HG02884 (cell line): Measurements from ENCODE around the gene LRRC23.
A peak's percentile ranks its signal among the peaks of the same experiment; 100 is the strongest.
"Not testable (repeated sequence)": the region's sequence is repeated elsewhere in the genome, so short reads cannot be mapped to it uniquely, and the experiment has no call there.

ENCODE experiments used
- ATAC-seq: cut with Tn5 transposase; IDR thresholded peaks from one replicate; pipeline ENCODE4 v1.9.1; 2021; ENCODE audit warnings: mild to moderate bottlenecking, moderate library complexity; ENCODE audit not compliant: unreplicated experiment

The LRRC23 gene

DNA sequence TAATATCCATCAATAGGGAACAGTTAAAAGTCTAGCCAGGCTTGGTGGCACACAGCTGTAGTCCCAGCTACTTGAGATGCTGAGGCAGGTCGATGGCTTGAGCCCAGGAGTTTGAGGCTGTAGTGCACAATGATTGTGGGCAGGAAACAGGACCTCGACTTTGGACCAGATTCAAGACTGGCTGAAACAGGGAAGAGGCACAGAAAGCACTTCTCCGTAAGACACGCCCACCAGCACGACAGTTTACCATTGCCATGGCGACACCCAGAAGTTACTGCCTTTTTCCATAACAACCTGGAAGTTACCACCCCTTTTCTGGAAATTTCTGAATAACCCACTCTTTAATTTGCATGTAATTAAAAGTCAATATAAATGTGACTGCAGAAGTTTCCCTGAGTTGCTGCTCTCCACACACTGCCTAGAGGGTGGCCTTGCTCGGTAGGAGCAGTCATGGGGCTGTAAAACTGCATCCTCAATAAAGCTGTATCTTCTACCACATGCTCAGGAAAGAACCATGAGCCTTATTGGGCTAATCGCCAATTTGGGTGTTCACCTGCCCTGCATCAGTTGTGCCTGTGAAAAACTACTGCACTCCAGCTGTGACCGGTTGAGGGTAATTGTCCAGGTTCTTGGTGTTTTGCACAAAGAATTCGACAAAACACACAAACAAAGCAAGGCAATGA lies 4.6 kb upstream of the LRRC23 start:
- ATAC-seq = no peak

GRCh38 chr12:6902448-6902847 lies 2.2 kb upstream of the LRRC23 start:
- no peak for ATAC-seq

DNA sequence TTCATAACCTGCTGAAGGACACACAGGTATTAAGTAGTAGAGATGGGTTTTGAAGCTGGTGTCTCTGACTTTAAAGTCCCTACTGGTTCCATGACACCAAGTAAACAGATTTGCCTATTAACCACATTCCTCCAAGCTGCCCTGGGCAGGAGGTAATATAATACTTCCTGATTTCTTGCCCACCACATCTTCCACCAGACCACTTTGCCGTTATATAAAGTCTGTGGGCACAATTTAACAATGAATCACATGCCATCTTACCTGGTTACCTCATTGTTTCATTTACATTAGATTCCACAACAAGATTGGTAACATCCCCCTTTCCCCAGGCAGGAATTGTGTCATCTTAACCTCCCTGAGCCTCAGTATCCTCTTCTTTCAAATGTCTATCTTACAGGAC lies 900 bp upstream of the LRRC23 start:
- no peak for ATAC-seq

DNA sequence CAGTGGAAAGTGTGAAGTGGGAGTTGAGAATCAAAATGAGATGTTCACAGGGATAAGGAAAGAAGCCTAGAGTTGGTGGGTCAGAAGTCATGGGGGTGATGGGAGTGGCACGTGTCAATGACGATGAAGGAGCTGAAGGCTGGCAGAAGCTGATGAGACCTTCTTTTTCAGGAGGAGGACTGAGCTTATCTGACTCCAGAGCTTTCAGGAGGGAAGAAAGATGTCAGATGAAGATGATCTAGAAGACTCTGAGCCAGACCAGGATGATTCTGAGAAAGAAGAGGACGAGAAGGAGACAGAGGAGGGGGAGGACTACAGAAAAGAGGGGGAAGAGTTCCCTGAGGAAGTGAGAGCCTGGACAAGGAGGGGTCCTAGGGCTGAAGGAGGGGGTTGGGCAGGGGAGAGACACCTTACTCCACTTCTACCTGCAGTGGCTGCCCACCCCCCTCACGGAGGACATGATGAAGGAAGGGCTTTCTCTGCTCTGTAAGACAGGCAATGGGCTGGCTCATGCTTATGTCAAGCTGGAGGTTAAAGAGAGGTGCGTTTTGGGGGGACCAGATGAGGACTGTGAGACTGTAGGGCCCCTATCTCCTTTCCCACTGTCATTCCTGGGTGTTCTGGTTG lies 905 bp downstream of the LRRC23 start:
- no peak for ATAC-seq

DNA sequence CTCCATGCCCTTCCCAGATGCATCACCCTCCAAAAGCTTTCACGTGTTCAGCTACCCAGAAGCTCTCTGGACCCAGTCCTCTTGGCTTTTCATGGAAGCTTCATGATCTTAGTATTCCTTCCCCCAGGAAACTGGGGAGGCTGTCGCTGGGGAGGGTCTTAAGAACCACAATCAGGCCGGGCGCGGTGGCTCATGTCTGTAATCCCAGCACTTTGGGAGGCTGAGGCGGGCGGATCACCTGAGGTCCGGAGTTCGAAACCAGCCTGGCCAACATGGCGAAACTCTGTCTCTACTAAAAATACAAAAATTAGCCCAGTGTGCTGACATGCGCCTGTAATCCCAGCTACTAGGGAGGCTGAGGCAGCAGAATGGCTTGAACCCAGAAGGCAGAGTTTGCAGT lies 3.5 kb downstream of the LRRC23 start:
- not testable (repeated sequence) for ATAC-seq

GRCh38 chr12:6909421-6910145 lies 5.0 kb downstream of the LRRC23 start:
- no peak for ATAC-seq

DNA sequence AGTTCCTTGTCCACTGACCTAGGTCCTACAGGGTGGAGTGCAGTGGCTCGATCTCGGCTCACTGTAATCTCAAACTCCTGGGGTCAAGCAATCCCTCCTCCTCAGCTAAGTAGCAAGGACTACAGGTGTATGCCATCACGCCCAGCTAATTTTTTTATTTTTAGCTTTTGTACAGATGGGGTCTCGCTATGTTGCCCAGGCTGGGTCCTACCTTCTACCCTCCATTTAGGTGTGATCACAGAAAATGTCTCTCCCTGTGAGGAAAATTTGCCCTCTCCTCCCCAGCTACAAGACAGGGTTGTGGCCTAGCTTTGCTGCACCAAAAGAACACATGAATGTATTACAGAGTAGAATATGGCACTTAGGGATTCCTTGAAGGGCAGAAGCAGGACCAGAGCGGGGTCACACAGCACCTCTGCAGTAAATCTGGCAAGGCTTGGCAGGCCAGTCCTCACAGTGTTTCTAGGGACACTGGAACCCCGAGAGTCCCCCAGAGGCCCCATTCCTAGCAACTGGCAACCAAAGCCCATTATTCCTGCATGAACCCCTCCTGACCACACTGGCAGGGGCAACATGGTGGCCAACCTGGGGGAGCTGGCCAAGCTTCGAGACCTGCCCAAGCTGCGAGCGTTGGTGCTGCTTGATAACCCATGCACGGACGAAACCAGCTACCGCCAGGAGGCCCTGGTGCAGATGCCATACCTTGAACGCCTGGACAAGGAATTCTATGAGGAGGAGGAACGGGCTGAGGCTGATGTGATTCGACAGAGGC lies 7.7 kb downstream of the LRRC23 start:
- no peak for ATAC-seq

- peak; percentile 50 for ATAC-seq
These were observed 9.8 kb downstream of the LRRC23 start, which contains the start of gene ENO2 for GRCh38 chr12:6914246-6914946. Gene ENO2 (plus strand): TSS chr12:6914580. CDS start chr12:6915833, 1,253 bp downstream.

- no peak for ATAC-seq
These were observed 10.5 kb downstream of the LRRC23 start for GRCh38 chr12:6914947-6915788.

- ATAC-seq = no peak
These were observed 11.2 kb downstream of the LRRC23 start for GRCh38 chr12:6915789-6916285.

DNA sequence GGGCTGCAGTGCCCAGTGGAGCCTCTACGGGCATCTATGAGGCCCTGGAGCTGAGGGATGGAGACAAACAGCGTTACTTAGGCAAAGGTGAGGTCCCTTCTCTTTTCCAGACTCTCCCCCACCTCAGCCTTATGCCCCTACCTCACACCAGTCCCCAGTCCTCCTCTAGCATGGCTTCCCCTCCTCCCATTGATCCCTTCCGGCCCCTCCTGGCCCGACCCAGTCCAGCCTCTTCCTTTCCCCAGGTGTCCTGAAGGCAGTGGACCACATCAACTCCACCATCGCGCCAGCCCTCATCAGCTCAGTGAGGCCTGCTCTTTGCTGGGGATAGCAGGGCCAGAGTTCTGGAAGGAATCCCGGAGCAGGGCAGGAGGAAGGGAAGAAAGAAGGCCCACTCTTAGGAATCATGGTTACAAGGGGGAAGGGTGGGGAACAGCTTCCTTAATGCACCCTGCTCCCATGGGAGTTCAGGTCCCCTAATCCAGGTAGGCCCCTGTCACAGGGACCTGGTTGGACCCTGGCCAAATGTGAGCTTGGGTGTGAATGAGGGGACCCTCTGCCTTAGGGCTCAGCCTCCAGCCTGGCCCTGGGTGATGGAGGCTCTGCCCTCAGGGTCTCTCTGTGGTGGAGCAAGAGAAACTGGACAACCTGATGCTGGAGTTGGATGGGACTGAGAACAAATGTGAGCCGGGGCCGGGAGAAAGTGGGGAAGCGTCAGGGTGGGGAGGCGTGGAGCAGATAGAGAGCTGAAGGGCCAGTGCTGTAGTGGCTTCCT lies 12.0 kb downstream of the LRRC23 start:
- no peak for ATAC-seq

DNA sequence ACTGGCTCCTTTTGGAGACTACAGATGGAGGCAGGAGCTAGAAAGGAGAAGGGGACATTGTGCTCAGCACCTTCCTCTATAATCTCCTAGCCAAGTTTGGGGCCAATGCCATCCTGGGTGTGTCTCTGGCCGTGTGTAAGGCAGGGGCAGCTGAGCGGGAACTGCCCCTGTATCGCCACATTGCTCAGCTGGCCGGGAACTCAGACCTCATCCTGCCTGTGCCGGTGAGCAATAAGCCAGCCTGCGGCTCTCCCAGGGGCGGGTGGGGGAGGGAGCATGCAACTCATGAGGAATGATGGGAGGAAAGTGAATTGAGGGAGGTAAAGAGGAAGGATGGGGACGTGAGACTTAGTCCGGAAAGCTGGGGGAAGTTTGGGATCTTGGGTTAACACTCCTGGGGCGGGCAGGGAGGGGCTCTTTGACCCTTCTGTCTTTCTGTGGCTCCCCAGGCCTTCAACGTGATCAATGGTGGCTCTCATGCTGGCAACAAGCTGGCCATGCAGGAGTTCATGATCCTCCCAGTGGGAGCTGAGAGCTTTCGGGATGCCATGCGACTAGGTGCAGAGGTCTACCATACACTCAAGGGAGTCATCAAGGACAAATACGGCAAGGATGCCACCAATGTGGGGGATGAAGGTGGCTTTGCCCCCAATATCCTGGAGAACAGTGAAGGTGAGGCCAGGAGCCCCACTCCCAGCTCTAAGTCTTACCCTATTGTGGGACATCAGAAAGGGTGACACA lies 13.0 kb downstream of the LRRC23 start:
- ATAC-seq = no peak

DNA sequence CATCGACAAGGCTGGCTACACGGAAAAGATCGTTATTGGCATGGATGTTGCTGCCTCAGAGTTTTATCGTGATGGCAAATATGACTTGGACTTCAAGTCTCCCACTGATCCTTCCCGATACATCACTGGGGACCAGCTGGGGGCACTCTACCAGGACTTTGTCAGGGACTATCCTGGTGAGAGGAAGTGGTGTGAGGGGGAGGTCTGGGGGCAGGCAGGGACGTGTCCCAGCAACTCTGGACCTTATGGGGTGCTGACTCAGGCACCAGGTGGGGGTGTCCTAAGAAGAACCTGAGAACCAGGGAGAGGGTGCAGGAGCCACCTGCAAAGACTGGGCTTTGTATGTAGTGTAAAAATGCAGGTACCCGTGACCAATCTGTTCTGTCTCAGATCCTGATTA lies 15.0 kb downstream of the LRRC23 start:
- no peak for ATAC-seq

- ATAC-seq = no peak
These were observed 16.9 kb downstream of the LRRC23 start for GRCh38 chr12:6921539-6921938.

DNA sequence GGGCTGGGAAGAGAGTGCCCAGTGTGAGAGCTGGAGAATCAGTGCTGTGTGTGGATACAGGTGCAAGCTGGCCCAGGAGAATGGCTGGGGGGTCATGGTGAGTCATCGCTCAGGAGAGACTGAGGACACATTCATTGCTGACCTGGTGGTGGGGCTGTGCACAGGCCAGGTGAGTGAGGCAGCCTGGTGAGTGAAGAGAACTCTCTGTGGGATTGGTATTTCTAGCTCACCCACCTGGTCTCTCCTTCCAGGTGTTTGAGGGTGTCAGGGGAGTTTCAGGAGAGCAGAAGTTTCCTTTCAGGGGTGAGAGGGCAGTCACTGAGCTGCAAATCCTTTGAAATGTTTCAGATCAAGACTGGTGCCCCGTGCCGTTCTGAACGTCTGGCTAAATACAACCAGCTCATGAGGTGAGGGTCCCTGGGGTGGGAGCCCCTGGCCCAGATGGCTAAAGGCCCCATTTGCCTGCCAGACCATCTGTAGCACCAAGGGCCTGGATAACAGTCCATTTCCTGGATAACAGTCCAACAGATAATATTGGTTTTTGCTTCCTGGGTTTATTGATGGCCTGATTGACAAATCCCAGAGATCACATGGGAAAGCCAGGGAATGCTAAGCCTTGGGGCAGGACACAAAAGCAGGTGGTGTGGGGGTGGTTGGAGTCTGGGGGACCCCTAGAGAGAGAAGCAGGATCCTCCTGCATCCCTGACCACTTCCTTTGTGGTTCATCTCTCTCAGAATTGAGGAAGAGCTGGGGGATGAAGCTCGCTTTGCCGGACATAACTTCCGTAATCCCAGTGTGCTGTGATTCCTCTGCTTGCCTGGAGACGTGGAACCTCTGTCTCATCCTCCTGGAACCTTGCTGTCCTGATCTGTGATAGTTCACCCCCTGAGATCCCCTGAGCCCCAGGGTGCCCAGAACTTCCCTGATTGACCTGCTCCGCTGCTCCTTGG lies 17.6 kb downstream of the LRRC23 start:
- no peak for ATAC-seq

DNA sequence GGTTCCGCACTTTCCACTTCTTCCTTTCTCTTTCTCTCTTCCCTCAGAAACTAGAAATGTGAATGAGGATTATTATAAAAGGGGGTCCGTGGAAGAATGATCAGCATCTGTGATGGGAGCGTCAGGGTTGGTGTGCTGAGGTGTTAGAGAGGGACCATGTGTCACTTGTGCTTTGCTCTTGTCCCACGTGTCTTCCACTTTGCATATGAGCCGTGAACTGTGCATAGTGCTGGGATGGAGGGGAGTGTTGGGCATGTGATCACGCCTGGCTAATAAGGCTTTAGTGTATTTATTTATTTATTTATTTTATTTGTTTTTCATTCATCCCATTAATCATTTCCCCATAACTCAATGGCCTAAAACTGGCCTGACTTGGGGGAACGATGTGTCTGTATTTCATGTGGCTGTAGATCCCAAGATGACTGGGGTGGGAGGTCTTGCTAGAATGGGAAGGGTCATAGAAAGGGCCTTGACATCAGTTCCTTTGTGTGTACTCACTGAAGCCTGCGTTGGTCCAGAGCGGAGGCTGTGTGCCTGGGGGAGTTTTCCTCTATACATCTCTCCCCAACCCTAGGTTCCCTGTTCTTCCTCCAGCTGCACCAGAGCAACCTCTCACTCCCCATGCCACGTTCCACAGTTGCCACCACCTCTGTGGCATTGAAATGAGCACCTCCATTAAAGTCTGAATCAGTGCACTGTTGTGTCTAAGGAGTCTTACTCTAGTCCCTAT lies 18.5 kb downstream of the LRRC23 start:
- ATAC-seq = no peak
